Skeletal muscle cell (primary cell): Measurements from ENCODE around the gene TM7SF2.
"Not testable (repeated sequence)": the region's sequence is repeated elsewhere in the genome, so short reads cannot be mapped to it uniquely, and the experiment has no call there.

ENCODE experiments used
- DNase-seq: peaks from one replicate; pipeline ENCODE4 v3.0.0-alpha.2; 2010; ENCODE audit warnings: low read depth
- H3K4me3 ChIP-seq: 2 replicates; pipeline ENCODE4 v1.5.1; 2011; ENCODE audit warnings: low read depth, mild to moderate bottlenecking, control low read depth, low read length, moderate library complexity

Gene TM7SF2

GRCh38 chr11:65112546-65113360 is 1.1 kb downstream of the TM7SF2 start:
- no peak for DNase-seq
- peak overlapping the region; percentile 56 for H3K4me3 ChIP-seq

GRCh38 chr11:65113361-65113756 is 1.7 kb downstream of the TM7SF2 start:
- peak overlapping the region; percentile 56 for H3K4me3 ChIP-seq
- no peak for DNase-seq

DNA sequence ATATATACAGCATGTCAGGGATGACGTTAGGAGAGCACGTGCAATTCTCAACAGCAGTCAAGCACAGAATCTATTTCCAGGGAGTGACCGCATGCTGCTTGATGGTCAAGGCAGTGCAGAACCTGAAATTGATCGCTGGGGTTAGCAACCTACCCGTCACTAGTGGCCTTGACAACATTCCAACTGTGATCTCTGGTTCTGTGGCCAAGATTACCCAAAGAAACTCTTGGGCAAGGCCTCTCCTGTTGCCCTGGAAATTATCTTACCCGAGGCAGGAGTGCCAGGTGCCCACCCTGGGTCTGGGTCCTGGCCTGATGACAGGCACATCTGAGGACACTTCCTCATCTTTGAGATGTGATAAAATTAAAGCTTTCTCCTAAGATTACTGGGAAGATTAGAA is 2.2 kb downstream of the TM7SF2 start:
- DNase-seq: no peak
- H3K4me3 ChIP-seq: no peak overlapping the region

DNA sequence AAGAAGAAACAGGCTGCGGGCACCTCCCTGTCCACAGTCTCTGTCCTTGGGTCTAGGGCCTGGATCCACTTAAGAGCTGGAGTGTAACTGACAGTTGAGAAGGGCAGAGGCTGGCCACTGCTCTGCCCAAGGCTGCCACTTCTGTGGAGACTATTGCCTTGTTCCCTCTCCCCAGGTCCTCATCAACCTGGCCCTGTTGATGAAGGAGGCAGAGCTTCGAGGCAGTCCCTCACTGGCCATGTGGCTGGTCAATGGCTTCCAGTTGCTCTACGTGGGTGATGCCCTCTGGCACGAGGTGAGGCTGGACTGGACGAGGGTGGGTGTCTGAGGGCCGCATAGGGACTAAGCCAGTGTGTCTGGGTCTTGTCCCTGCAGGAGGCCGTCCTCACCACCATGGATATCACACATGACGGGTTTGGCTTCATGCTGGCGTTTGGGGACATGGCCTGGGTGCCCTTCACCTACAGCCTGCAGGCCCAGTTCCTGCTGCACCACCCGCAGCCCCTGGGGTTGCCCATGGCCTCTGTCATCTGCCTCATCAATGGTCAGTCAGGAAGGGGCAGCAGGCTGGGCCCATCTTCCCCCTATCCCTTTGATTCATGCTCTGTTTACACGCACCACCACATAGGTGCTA is 3.0 kb downstream of the TM7SF2 start:
- H3K4me3 ChIP-seq: no peak overlapping the region
- no peak for DNase-seq

DNA sequence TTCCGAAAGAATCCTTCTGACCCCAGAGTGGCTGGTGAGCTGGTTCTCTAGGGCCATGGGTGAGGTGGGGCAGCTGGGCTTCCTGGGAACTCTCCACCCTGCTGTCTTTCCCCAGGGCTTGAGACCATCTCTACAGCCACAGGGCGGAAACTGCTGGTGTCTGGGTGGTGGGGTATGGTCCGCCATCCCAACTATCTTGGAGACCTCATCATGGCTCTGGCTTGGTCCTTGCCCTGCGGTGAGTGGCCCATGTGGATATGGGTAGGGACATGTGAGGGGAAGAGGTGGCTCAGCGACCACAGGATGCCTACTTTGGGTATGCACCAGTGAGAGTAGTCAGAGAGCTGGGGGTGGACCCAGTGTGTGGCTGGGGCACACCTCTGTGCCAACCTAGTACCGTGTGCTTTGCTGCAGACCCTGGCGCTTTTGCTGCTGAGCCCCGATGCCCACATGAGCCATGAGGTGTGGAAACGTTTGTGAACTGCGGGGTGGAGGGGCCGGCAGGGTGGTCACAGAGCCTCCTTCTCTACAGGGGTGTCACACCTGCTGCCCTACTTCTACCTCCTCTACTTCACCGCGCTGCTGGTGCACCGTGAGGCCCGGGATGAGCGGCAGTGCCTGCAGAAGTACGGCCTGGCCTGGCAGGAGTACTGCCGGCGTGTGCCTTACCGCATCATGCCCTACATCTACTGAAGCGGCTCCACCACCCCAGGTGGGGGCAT is 3.9 kb downstream of the TM7SF2 start:
- H3K4me3 ChIP-seq: no peak overlapping the region
- DNase-seq: no peak

- no peak for DNase-seq
- H3K4me3 ChIP-seq: peak overlapping the region; percentile 79
These were observed 4.9 kb downstream of the TM7SF2 start for GRCh38 chr11:65116370-65117205.

- peak within 1 kb of the TSS; percentile 79 for H3K4me3 ChIP-seq
- DNase-seq: peak; percentile 92
These were observed 5.8 kb downstream of the TM7SF2 start, which contains the start of gene ZNHIT2 for GRCh38 chr11:65117206-65118096. Gene ZNHIT2, minus strand, starts transcription at chr11:65117701. Its CDS starts 48 bp downstream, at chr11:65117653.

DNA sequence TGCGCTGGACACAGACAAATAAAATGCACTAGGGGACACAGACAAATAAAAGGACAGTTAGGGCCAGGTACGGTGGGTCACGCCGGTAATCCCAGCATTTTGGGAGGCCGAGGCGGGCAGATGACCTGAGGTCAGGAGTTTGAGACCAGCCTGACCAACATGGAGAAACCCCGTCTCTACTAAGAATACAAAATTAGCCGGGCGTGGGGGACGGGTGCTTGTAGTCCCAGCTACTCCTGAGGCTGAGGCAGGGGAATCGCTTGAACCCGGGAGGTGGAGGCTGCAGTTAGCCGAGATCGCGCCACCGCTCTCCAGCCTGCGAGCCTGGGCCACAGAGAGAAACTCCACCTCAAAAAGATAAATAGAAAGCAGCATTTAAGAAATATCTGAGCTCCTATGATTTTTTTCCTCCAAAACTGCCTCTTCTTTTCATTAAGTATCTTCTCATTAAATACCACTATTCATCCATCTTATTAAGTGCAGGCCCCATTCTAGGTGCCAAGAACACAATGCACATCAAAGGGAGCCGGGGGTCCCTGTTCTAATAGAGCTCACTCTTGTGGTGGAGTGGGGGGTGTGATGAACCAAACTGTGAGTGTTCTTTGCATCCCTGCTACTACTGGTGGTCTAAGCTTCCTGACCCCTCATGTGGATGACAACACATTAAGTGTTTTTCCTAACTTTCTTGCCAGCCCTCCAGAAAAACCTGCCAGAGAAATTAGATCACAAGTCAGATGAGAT is 6.6 kb downstream of the TM7SF2 start:
- no peak for DNase-seq
- H3K4me3 ChIP-seq: no peak overlapping the region

GRCh38 chr11:65118891-65119669 is 7.4 kb downstream of the TM7SF2 start:
- H3K4me3 ChIP-seq, DNase-seq: not testable (repeated sequence)

GRCh38 chr11:65119670-65119995 is 8.0 kb downstream of the TM7SF2 start:
- DNase-seq: no peak

DNA sequence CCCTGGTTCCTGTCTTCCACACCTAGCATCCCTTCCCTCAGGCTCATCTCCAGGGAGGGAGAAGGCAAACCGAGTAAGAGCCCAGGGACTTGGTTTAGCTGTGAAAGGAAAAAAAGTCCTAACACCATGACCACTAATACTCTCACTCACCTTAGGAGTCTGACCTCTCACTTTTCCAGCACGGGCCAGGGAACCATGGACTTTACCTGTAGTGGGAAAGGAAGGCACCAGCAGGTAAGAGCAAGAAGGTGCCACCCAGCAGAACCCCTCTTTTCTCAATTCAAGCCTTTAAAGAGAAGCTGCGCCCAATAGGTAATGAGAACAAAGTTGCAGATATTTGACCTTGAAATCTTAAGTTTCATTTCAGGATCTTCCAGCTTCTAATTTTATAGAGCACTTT is 9.2 kb downstream of the TM7SF2 start:
- peak overlapping the region; percentile 96 for H3K4me3 ChIP-seq
- no peak for DNase-seq

More at GRCh38 chr11:65119670-65119995, 8.0 kb downstream of the TM7SF2 start:
- H3K4me3 ChIP-seq: no peak overlapping the region

GRCh38 chr11:65121447-65121864 is 9.8 kb downstream of the TM7SF2 start:
- no peak for DNase-seq
- H3K4me3 ChIP-seq: peak overlapping the region; percentile 96

DNA sequence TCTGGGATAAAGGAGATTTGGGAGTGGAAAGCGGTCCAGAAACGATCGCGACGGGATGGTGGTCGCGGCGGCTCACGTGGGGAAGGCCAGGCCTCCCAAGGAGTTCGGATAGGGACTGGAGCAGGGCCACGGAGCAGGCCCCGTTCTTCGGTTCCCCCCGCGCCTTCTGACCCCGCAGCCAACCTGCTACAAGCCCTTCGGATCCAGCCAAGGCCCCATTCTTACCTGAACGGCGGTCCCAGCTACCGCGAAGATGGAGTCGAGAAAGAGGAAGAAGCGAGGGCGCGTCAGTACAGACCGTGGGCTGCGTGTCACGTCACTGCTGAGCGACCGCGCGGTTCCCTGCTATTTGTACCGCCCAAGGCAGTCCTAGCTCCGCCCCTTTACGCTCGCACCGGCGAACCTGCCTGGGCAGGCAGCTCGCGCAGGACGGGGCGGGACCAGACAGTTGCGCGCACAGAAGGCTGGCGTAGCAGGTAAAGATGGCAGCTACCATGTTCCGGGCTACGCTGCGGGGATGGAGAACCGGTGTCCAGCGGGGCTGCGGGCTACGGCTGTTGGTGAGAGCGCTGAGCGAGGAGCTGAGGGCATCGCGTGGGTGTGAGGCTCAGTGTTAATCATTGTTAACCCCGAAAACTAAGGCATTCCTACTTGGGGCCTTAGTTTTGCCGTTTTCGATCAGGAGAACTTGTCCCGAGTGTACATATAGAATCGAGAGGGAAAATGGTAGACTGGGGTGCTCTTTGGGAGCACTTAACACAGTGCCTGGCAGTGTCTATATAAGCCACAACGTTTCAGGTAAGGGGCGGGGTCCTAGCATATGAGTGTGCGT is 10.4 kb downstream of the TM7SF2 start, which contains the start of the genes FAU and MRPL49:
Gene FAU (minus strand): TSS at position 270 of the 832 bp plus-strand sequence. CDS start 321 bp downstream, outside the sequence.
Gene MRPL49 (plus strand): TSS at position 457 of the 832 bp plus-strand sequence. CDS start 26 bp downstream, at position 483.
- H3K4me3 ChIP-seq: peak within 1 kb of the TSS; percentile 96
- peak; percentile 88 for DNase-seq

GRCh38 chr11:65124480-65125196 is 13.0 kb downstream of the TM7SF2 start:
- no peak overlapping the region for H3K4me3 ChIP-seq
- DNase-seq: no peak
